COLO668 (cell line): ENCODE measurements around the gene MORN2.
"Not testable (repeated sequence)": the region's sequence is repeated elsewhere in the genome, so short reads cannot be mapped to it uniquely, and the experiment has no call there.

ENCODE experiments used
- DNase-seq: peaks from one replicate; lab custom pipeline; 2025; ENCODE audit not compliant: unreplicated experiment; lab: John Stamatoyannopoulos, UW

Gene MORN2

DNA sequence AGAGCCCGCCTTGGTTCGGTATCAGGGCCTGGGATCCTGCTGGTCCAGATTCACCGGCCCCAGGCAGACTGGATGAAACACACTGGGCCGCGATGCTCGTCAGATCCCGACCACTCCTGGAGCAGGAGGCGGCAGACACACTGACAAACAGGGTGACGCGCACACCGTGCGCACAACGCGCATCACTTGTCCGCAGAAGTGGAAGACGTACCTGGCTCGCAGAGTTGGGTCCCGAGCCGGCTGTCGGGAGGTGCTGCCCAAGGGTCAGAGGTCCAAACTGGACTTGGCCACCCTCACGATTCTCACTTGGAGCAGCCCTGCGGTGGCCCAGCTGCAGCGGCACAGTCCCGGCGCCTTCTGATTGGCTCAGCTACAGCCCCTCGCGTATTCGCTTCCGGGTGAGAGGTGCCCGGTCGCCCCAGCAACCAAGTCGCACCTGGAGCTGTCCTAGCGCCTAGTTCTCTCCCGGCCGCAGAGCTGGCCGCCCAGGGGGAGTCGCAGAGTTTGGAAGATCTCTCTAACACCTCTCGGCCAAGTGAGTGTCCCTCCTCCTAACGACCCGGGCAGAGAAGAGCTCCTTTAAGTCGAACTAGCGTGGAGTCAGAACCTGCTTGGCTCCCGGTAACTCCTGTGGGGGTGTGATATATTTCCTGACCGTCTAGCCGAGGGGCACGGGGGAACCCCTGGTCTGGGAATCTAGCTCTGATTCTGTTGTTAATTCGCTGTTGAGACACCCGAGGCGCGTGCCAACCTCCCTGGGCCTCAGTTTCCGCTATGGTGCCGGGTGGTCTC lies at the start of gene MORN2, which contains the start of gene DHX57:
Gene MORN2, plus strand, starts transcription at position 401 of the 792 bp plus-strand sequence.
Gene DHX57, minus strand, starts transcription at position 359 of the 792 bp plus-strand sequence. CDS start 7,529 bp downstream, outside the sequence.
- peak; percentile 88 for DNase-seq

GRCh38 chr2:38827539-38828145 lies 48.1 kb upstream of the MORN2 start:
- DNase-seq, result not testable (repeated sequence)

DNA sequence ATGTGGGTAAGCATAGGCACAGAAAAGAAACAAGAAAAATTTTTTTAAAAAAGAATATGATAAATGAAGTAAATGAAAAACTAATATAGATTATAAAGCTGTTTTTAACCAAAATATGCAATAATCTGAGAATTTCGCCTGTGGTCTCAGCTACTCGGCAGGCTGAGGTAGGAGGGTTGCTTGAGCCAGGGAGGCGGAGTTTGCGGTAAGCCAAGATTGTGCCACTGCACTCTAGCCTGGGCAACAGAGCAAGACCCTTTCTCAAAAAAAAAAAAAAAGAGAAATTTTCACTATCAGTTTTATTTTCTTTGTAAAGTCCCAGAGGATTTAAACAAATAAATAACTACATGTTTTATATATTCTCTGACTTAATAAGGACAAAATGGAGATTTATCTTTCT lies 47.3 kb upstream of the MORN2 start:
- no peak for DNase-seq

DNA sequence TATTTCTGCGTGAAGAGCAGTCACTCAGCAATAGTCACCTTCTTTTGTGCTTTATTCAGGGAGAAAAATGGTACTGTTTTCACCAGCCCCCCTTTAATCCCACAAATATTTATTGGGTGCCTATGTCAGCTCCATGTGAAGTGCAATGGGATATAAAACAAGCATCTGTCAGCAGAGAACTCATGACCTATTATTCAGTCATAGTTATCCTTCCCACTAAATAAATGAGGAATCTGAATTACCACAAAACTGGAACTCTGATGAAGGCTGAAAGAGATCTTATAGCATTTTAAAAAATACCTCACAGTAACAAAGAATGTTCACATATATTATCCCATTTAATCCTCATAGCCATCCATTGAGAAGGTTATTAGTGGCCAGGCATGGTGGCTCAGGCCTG lies 45.8 kb upstream of the MORN2 start:
- DNase-seq, result no peak

DNA sequence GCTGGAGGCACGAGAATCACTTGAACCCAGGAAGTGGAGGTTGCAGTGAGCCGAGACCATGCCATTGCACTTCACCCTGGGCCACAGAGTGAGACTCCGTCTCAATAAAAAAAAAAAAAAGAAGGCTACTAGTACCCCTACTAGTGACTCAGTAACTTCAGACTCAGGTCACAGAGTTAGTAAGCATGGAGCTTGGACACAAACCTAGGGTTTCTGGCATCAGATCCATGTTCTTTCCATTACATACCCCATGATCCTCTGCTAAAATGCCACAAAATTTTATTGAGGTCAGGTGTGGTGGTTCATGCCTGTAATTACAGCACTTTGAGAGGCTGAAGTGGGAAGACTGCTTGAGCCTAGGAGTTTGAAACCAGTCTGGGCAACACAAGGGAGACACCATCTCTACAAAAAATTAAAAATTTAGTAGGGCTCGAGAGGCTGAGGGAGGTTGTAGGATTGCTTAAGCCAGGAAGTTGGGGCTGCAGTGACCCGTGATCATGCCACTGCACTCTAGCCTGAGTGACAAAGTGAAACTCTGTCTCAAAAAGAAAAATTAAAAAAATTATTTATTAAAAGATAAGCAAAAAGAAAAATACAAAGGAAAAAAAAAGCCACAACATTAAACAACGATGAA lies 45.1 kb upstream of the MORN2 start:
- DNase-seq, result no peak

- DNase-seq, result no peak
Measured at GRCh38 chr2:38835015-38835601, 40.7 kb upstream of the MORN2 start.

DNA sequence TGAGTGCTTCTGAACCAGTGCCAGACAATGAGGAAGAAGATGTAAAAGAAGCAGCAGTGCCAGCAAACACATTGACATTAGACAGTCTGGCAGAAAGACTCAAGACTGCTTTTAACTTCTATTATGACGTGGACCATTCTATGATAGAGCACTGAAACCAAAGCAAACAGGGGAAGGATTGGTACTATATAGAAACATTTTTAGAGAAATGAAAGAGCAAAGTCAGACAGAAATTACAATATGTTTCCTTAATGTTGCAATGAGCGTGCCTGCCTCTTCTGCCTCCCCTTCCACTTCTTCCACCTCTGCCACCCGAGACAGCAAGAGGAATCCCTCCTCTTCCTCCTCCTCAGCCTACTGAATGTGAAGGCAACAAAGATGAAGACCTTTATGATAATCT lies 39.8 kb upstream of the MORN2 start:
- DNase-seq, result no peak

- DNase-seq, result no peak
Measured at GRCh38 chr2:38836791-38837190, 39.0 kb upstream of the MORN2 start.

GRCh38 chr2:38850045-38850444 lies 25.7 kb upstream of the MORN2 start:
- DNase-seq, result no peak

DNA sequence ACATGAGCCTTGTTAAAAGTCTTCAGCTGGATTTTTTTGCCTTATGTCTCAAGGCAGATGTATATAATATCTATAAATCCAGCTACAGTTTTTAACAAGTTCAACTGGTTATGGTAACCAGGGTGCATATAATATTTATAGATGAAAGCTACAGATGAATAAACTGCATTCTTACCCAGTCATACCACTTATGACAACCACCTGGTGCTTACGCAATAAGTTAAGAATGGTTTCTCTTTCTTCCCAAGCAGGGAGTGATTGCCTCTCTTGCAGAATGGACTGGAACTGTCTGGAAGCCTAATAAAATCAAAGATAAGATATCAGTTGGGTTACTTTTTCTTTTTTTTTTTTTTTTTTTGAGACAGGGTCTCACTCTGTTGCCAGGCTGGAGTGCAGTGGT lies 19.6 kb upstream of the MORN2 start:
- no peak for DNase-seq

GRCh38 chr2:38862476-38862875 lies 13.3 kb upstream of the MORN2 start:
- DNase-seq, result no peak

DNA sequence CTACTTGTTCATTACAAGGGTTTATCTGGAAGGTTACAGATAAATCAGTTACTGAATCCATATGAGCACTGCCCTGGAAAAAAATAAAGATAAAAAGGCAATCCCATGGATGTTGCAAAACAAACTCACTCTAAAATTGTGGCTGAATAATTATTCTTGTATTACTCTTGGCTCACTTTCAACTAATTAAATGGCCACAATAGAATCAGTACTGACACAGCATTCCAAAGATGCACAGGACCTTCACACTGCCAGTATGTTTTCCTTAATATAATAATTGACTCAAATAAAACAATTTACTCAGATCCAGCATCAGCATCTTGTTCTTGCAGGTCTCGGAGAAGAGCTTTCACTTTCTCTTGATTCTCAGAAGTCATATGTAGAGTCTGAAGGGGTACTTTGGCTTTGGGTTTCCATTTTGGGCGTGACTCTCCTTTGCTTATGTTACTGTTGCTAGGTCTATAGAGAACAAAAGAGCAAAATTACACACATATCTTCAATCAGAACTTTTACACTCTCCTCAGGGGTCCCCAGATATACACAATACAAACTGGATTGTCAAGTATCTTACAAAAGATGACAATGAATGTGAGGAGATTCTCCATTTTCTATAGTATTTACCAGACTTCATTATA lies 12.6 kb upstream of the MORN2 start:
- no peak for DNase-seq

DNA sequence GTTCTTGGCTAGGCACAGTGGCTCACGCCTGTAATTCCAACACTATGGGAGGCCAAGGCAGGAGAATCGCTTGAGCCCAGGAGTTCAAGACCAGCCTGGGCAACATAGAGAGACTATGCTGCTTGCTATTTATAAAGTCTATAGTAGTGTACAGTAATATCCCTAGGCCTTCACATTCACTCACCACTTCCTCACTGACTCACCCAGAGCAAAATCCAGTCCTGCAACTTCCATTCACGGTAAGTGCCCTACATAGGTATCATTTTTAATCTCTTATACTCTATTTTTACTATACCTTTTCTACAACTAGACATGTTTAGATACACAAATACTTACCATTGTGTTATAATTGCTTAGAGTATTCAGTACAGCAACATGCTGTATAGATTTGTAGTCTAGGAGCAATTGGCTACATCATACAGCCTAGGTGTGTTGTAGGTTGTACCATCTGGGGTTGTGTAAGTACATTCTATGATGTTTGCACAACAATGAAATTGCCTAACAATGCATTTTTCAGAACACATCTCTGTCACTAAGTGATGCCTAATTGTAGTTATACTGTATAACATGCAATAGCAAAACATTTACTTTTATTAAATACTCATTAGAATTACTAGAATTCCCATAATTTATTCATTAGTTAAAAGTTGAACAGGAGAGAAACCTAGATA lies 8.9 kb upstream of the MORN2 start:
- no peak for DNase-seq

DNA sequence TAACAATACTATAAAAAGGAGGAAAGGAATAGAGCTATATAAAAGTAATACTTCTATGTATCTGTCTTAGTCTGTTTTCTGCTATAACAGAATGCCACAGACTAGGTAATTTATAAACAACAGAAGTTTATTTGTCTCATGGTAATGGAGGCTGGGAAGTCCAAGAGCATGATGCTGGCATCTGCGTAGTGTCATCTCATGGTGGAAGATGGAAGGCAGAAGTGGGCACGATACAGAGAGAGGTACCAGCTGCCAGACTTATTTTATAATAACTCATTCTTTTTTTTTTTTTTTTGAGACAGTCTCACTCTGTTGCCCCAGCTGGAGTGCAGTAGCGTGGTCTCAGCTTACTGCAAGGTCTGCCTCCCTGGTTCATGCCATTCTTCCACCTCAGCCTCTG lies 4.3 kb upstream of the MORN2 start:
- DNase-seq, result no peak

GRCh38 chr2:38873763-38874162 lies 2.0 kb upstream of the MORN2 start:
- no peak for DNase-seq

GRCh38 chr2:38875227-38875575 lies 575 bp upstream of the MORN2 start:
- DNase-seq, result no peak

GRCh38 chr2:38876407-38876806 lies 631 bp downstream of the MORN2 start:
- no peak for DNase-seq

GRCh38 chr2:38886063-38886462 lies 10.3 kb downstream of the MORN2 start:
- no peak for DNase-seq

GRCh38 chr2:38887347-38887746 lies 11.6 kb downstream of the MORN2 start:
- no peak for DNase-seq

DNA sequence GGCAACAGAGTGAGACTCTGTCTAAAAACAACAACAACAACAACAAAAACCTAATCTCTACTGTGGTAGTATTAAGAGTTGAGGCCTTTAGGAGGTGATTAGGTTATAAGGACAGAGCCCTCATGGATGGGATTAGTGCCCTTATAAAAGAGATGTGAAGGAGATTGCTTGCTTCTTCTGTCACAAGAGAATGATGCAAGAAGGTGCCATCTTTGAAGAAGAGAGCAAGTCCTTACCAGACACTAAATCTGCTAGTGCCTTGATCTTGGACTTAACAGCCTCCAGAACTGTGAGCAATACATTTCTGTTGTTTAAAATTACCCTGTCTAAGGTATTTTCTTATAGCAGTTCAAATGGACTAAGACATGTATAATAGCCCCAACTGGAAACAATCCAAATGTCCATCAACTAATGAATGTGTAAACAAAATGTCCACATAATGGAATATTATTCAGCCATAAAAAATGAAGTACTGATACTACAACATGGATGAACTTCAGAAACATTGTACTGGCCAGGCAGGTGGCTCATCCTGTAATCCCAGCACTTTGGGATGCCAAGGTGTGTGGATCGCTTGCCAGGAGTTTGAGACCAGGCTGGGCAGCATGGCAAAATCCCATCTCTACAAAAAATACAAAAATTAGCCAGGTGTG lies 12.3 kb downstream of the MORN2 start:
- DNase-seq, result no peak
